ENCODE results near the gene ZFYVE28.

DNA sequence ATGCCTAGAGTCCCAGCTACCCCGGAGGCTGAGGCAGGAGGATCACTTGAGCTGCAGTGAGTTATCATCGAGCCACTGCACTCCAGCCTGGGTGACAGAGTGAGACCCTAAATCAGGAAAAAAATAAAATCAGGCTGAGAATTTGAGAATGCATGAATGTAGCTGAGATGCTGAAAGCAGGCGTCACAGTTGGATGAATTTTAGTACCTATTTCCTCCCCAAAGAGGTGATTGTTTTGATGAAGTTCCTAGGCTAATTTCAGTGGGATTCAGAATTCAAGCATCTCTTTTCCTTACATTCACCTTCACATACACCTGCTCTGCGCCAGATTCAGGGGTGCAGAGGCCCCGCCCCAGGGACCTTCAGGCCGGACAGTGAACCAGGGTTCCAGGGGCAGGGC is 3.5 kb upstream of the ZFYVE28 start:
- TF ChIP-seq, protein P1, sequence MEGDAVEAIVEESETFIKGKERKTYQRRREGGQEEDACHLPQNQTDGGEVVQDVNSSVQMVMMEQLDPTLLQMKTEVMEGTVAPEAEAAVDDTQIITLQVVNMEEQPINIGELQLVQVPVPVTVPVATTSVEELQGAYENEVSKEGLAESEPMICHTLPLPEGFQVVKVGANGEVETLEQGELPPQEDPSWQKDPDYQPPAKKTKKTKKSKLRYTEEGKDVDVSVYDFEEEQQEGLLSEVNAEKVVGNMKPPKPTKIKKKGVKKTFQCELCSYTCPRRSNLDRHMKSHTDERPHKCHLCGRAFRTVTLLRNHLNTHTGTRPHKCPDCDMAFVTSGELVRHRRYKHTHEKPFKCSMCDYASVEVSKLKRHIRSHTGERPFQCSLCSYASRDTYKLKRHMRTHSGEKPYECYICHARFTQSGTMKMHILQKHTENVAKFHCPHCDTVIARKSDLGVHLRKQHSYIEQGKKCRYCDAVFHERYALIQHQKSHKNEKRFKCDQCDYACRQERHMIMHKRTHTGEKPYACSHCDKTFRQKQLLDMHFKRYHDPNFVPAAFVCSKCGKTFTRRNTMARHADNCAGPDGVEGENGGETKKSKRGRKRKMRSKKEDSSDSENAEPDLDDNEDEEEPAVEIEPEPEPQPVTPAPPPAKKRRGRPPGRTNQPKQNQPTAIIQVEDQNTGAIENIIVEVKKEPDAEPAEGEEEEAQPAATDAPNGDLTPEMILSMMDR (IDR thresholded peaks at IDR 0.05; ENCODE audit: low read depth, low read length, poor library complexity, severe bottlenecking) = no peak
- TF ChIP-seq EZH2phosphoT487 (IDR thresholded peaks at IDR 0.05; ENCODE audit: borderline replicate concordance, low read length) = no peak
